Measurements from ENCODE around the gene CKMT2. TPM values are rescaled to one million over a fixed set of nuclear protein-coding genes. Genes with fewer than 3 reads are reported as not detected.

Gene CKMT2
- total RNA-seq, 4 donors from 2014 or later, result 2.1 TPM; not detected in 3

DNA sequence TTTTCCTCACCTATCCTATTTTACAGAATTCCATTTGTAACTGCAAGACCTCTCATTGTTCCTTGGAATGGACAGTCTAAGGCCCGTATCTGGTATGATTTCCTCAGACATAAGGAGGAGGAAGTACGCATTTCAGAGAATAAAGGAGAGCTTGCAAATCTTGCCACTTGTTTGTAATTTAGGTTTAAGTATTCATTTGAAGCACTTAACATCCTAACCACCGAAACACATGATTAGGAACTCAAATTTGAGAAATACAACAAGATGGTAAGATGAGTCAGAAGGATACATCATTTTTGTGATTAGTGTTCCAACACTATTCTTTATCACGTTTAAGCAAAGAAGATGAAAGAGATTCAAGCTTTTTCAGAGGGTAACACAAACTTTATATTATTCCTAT is 64.4 kb downstream of the CKMT2 start:
- WGBS, 2 donors, result 68 to 80% methylated on average over 4 of the region's 4 CpGs
- TF ChIP-seq, protein P1, sequence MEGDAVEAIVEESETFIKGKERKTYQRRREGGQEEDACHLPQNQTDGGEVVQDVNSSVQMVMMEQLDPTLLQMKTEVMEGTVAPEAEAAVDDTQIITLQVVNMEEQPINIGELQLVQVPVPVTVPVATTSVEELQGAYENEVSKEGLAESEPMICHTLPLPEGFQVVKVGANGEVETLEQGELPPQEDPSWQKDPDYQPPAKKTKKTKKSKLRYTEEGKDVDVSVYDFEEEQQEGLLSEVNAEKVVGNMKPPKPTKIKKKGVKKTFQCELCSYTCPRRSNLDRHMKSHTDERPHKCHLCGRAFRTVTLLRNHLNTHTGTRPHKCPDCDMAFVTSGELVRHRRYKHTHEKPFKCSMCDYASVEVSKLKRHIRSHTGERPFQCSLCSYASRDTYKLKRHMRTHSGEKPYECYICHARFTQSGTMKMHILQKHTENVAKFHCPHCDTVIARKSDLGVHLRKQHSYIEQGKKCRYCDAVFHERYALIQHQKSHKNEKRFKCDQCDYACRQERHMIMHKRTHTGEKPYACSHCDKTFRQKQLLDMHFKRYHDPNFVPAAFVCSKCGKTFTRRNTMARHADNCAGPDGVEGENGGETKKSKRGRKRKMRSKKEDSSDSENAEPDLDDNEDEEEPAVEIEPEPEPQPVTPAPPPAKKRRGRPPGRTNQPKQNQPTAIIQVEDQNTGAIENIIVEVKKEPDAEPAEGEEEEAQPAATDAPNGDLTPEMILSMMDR (IDR thresholded peaks at IDR 0.05), result no peak
- TF ChIP-seq POLR2A (IDR thresholded peaks at IDR 0.05), result no peak

DNA sequence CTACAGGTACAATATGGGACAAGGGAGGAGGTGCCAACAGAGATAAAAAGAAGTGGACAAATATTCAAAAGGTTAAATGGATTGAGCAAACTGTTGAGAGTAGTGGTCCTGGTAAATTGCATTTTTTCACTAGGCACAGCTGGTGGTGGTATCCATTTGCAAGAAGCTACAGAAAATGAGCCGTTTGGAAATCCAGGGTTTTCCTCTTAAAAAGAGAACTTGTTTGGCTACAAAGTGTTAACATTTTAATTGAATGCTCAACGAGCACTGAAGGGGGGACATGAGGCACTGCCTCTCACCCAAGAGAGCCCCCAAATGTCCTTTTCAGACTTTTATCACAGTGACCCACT is 67.8 kb downstream of the CKMT2 start:
- WGBS, 2 donors, result 0% methylated on average over 2 of the region's 2 CpGs
- Histone ChIP-seq H3K27ac (peak overlapping the region; percentile 90 to 95 (median 92)), H3K4me3 (peak overlapping the region; percentile 71 to 96 (median 86)), H3K27me3 (no peaks in the 10 kb centered on the region), H3K36me3 (peaks cover 0 to 9% (median 0%) of the 10 kb centered on the region in 3 donors), H3K4me1 (peaks cover 20 to 42% (median 29%) of the 10 kb centered on the region in 3 donors), H3K9me3 (no peaks in the 10 kb centered on the region)
- intact Hi-C loops (cut with DNase I), result no loop called here
- DNase-seq, result no peak
- TF ChIP-seq, protein P1 (IDR thresholded peaks at IDR 0.05), result no peak
- TF ChIP-seq POLR2A (IDR thresholded peaks at IDR 0.05), result no peak

More for the DNA sequence above, 64.4 kb downstream of the CKMT2 start:
- no peaks in the 10 kb centered on the region for H3K36me3 ChIP-seq
- H3K27me3 ChIP-seq, result no peaks in the 10 kb centered on the region
- no peak overlapping the region for H3K27ac ChIP-seq
- H3K9me3 ChIP-seq, result peaks cover 0 to 8% (median 0%) of the 10 kb centered on the region in 3 donors
- intact Hi-C loops (cut with DNase I), result loop anchor here (10.0 kb wide), 1 partner anchor 103 kb away; no protein-coding TSS in a partner anchor
- no peak overlapping the region for H3K4me3 ChIP-seq
- DNase-seq, result no peak
- H3K4me1 ChIP-seq, result peaks cover 20 to 29% (median 24%) of the 10 kb centered on the region in 3 donors

DNA sequence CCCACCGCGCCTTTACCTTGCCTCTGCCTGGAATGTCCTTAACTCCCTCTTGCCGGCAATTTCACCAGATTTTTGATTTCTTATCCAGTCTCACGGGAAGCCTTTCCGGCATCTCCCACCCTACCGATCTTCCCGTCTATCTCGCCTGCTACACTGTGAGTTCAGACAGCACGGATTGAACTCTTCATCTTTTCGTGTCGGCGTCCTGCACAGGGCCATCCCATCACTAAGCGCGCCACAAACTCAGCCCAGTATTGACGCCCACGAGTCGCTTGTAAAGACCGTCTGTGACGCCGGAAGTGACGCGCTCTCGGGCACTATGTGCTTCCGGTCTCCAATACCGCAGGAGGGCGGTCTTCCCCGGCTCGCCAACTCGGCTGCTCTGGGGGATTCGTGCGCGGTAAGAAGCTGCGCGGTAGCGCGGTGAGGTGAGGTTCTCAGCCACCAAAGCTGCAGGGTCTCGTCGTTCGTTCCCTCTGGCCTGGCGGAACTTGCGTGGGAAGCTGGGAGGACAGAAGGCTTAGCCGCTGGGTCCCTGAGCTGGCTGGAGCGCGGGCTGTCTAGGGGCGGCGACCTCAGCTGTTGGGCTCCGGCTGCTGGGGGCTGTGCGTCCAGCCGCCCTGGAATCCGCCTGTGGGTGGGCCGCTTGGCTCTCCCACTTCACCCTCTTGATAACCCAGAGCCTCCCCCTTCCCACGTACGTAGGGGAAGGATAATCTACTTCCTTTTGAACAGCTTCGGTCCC is 68.3 kb downstream of the CKMT2 start, which contains the start of gene ZCCHC9:
ZCCHC9 (plus strand) TSS at position 317 of the 745 bp plus-strand sequence. CDS start 3,171 bp downstream, outside the sequence.
- peaks cover 0 to 9% (median 0%) of the 10 kb centered on the region in 3 donors for H3K36me3 ChIP-seq
- no peaks in the 10 kb centered on the region for H3K27me3 ChIP-seq
- H3K27ac ChIP-seq, result peak within 1 kb of the TSS; percentile 90 to 95 (median 92)
- H3K9me3 ChIP-seq, result no peaks in the 10 kb centered on the region
- intact Hi-C loops (cut with DNase I), result no loop called here
- H3K4me1 ChIP-seq, result peaks cover 20 to 42% (median 29%) of the 10 kb centered on the region in 3 donors
- peak within 1 kb of the TSS; percentile 71 to 96 (median 86) for H3K4me3 ChIP-seq
- WGBS, 2 donors, result 0% methylated on average over 17 to 35 of the region's 54 CpGs
- peak; percentile 80 for DNase-seq
- TF ChIP-seq, protein P1 (IDR thresholded peaks at IDR 0.05), result peak in 5 of 6 experiments; percentile 15 to 58 (median 27)
- peak in 2 of 4 donors; percentile 77 to 84 for TF ChIP-seq POLR2A (IDR thresholded peaks at IDR 0.05)

DNA sequence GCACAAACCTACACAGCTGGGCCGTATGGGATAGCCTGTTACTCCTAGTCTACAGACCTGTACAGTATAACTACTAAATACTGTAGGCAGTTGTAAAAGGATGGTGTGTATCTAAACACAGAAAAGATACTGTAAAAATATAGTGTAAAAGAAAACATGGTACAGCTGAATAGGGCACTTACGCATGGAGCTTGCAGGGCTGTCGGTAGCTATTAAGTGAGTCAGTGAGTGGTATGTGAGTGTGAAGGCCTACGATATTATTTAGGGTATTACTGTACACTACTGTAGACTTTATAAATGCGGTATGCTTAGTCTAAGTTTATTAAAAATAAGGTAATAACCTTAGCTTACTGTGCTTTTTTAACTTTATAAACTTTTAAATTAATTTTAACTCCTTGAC is 69.5 kb downstream of the CKMT2 start:
- peaks cover 0 to 9% (median 0%) of the 10 kb centered on the region in 3 donors for H3K36me3 ChIP-seq
- peak overlapping the region in 2 of 4 donors; percentile 71 to 93 for H3K4me3 ChIP-seq
- no peaks in the 10 kb centered on the region for H3K27me3 ChIP-seq
- H3K9me3 ChIP-seq, result no peaks in the 10 kb centered on the region
- WGBS, 2 donors, result 82% methylated on average over 5 of the region's 5 CpGs
- H3K4me1 ChIP-seq, result peaks cover 20 to 42% (median 29%) of the 10 kb centered on the region in 3 donors
- DNase-seq, result no peak
- H3K27ac ChIP-seq, result no peak overlapping the region
- TF ChIP-seq, protein P1 (IDR thresholded peaks at IDR 0.05), result no peak
- no peak for TF ChIP-seq POLR2A (IDR thresholded peaks at IDR 0.05)
- intact Hi-C loops (cut with DNase I), result no loop called here

DNA sequence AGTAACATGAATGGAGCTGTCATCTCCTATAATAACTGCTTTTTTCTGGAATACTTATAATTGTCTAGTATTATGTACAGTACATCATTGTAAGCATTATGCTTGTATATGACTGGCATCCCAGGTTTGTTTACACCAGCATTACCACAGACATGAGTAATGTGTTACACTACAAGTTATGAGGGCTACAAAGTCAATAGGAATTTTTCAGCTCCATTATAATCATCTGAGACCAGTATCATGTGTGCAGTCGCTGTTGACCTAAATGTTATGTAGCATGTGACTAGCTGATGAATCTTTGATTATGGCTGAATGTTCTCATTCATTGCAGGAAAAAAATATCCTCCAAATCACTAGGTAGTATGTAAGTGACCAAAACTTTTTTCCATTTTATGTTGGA is 70.4 kb downstream of the CKMT2 start:
- peaks cover 0 to 10% (median 0%) of the 10 kb centered on the region in 3 donors for H3K36me3 ChIP-seq
- no peaks in the 10 kb centered on the region for H3K27me3 ChIP-seq
- no peak overlapping the region for H3K27ac ChIP-seq
- DNase-seq, result no peak
- H3K4me1 ChIP-seq, result peaks cover 20 to 42% (median 29%) of the 10 kb centered on the region in 3 donors
- intact Hi-C loops (cut with DNase I), result no loop called here
- TF ChIP-seq POLR2A (IDR thresholded peaks at IDR 0.05), result no peak
- TF ChIP-seq, protein P1 (IDR thresholded peaks at IDR 0.05), result no peak
- H3K9me3 ChIP-seq, result no peaks in the 10 kb centered on the region
- 73 to 95% methylated on average over 1 of the region's 1 CpG for WGBS, 2 donors
- H3K4me3 ChIP-seq, result no peak overlapping the region

All from esophagus squamous epithelium (tissue), 5 donors.